ENCODE data around the gene NDNF.

DNA sequence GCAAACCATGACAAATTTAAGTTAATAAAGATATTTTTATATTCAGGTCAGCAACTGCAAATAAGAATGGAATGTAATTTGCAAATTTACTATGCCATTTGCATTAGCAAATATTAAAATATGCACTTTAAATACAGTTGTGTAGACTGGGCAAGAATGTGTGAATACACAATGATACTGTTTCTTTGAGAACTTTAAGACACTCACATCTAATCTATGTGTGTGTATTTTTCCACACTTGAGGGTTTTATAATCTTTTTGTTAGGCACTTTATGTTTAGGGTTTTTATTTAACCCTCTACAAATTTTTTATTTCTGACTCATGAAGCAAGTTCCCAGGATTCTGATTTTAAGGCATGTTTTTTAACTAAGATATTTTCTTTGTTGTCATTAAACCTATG, 23.9 kb upstream of the NDNF start:
- TF ChIP-seq, protein P1, sequence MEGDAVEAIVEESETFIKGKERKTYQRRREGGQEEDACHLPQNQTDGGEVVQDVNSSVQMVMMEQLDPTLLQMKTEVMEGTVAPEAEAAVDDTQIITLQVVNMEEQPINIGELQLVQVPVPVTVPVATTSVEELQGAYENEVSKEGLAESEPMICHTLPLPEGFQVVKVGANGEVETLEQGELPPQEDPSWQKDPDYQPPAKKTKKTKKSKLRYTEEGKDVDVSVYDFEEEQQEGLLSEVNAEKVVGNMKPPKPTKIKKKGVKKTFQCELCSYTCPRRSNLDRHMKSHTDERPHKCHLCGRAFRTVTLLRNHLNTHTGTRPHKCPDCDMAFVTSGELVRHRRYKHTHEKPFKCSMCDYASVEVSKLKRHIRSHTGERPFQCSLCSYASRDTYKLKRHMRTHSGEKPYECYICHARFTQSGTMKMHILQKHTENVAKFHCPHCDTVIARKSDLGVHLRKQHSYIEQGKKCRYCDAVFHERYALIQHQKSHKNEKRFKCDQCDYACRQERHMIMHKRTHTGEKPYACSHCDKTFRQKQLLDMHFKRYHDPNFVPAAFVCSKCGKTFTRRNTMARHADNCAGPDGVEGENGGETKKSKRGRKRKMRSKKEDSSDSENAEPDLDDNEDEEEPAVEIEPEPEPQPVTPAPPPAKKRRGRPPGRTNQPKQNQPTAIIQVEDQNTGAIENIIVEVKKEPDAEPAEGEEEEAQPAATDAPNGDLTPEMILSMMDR (conservative IDR thresholded peaks at IDR 0.05) = no peak
- no peak for TF ChIP-seq ZFX (IDR thresholded peaks at IDR 0.05)
